Stimulated activated CD8-positive, alpha-beta memory T cell treated with anti-CD3 and anti-CD28 coated beads, Interleukin-4, amount 100 ng/mL, for 4 hours (primary cell): Measurements from ENCODE around the gene SGO1.
"Not testable (repeated sequence)": the region's sequence is repeated elsewhere in the genome, so short reads cannot be mapped to it uniquely, and the experiment has no call there.

Experiments
- DNase-seq, 2 donors: peaks; one replicate each; pipeline ENCODE4 v3.0.0-alpha.2; 2020; ENCODE audit warnings: low read depth in 2 of 2, low spot score in 1 of 2

SGO1 gene

GRCh38 chr3:20185679-20186599 is at the start of gene SGO1:
Gene SGO1 (minus strand): TSS chr3:20186206. CDS start chr3:20184027, 2,179 bp downstream.
- DNase-seq: peak; percentile 100

- DNase-seq: no peak
Observed at GRCh38 chr3:20235796-20236195, 49.8 kb upstream of the SGO1 start.

- DNase-seq: no peak
Observed at GRCh38 chr3:20232906-20233780, 47.1 kb upstream of the SGO1 start.

GRCh38 chr3:20230954-20231353 is 44.9 kb upstream of the SGO1 start:
- no peak for DNase-seq

- no peak for DNase-seq
Observed at GRCh38 chr3:20225769-20226168, 39.8 kb upstream of the SGO1 start.

GRCh38 chr3:20222274-20222673 is 36.3 kb upstream of the SGO1 start:
- no peak for DNase-seq

- DNase-seq: no peak
Observed at GRCh38 chr3:20218215-20218614, 32.2 kb upstream of the SGO1 start.

- DNase-seq: no peak
Observed at GRCh38 chr3:20215636-20216035, 29.6 kb upstream of the SGO1 start.

- not testable (repeated sequence) for DNase-seq
Observed at GRCh38 chr3:20213491-20213890, 27.5 kb upstream of the SGO1 start.

- not testable (repeated sequence) for DNase-seq
Observed at GRCh38 chr3:20207945-20208344, 21.9 kb upstream of the SGO1 start.

- DNase-seq: not testable (repeated sequence)
Observed at GRCh38 chr3:20205898-20206297, 19.9 kb upstream of the SGO1 start.

- no peak for DNase-seq
Observed at GRCh38 chr3:20201143-20201542, 15.1 kb upstream of the SGO1 start.

GRCh38 chr3:20197775-20198174 is 11.8 kb upstream of the SGO1 start:
- no peak for DNase-seq

- no peak for DNase-seq
Observed at GRCh38 chr3:20194793-20195460, 8.9 kb upstream of the SGO1 start.

- no peak for DNase-seq
Observed at GRCh38 chr3:20190991-20191390, 5.0 kb upstream of the SGO1 start.

GRCh38 chr3:20186600-20187004 is 596 bp upstream of the SGO1 start:
- no peak for DNase-seq

GRCh38 chr3:20185331-20185678 is 701 bp downstream of the SGO1 start:
- no peak for DNase-seq

GRCh38 chr3:20182206-20182605 is 3.8 kb downstream of the SGO1 start:
- DNase-seq: no peak

GRCh38 chr3:20181276-20181675 is 4.7 kb downstream of the SGO1 start:
- no peak for DNase-seq

- DNase-seq: no peak
Observed at GRCh38 chr3:20173844-20174410, 12.1 kb downstream of the SGO1 start.

- no peak for DNase-seq
Observed at GRCh38 chr3:20161714-20162113, 24.3 kb downstream of the SGO1 start.
